ENCODE data around the gene ECPAS.

The ECPAS gene

DNA sequence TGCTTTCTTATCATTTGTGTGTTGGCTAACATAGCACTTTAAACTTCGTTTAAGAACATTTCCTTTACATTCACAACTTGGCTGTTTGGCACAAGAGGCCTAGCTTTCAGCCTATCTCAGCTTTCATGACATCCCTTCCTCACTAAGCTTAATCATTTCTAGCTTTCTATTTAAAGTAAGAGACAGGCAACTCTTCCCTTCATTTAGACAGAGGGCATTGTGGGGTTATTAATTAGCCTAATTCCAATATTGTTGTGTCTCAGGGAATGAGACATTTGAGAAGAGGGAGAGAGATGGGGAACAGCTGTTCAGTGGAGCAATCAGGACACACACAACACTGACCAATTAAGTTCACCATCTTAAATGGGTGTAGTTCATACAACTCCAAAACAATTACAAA lies 103.2 kb downstream of the ECPAS start:
- no peak for DNase-seq (ENCODE audit: low read depth in 1 of 2, low spot score in 1 of 2)
- H3K4me3 ChIP-seq (replicated peaks; ENCODE audit: insufficient read depth, low read length), result no peak overlapping the region
- H3K27me3 ChIP-seq (ENCODE audit: insufficient read depth, poor library complexity, severe bottlenecking), result no peaks in the 10 kb centered on the region
- no peak overlapping the region for H3K27ac ChIP-seq (replicated peaks)
- TF ChIP-seq SPI1 (IDR thresholded peaks at IDR 0.05; ENCODE audit: borderline replicate concordance, low read depth) (no peak), POLR2AphosphoS5 (IDR thresholded peaks at IDR 0.05; ENCODE audit: low read depth) (no peak), GABPA (IDR thresholded peaks at IDR 0.05; ENCODE audit: low read depth) (no peak)
- TF ChIP-seq, protein P1, sequence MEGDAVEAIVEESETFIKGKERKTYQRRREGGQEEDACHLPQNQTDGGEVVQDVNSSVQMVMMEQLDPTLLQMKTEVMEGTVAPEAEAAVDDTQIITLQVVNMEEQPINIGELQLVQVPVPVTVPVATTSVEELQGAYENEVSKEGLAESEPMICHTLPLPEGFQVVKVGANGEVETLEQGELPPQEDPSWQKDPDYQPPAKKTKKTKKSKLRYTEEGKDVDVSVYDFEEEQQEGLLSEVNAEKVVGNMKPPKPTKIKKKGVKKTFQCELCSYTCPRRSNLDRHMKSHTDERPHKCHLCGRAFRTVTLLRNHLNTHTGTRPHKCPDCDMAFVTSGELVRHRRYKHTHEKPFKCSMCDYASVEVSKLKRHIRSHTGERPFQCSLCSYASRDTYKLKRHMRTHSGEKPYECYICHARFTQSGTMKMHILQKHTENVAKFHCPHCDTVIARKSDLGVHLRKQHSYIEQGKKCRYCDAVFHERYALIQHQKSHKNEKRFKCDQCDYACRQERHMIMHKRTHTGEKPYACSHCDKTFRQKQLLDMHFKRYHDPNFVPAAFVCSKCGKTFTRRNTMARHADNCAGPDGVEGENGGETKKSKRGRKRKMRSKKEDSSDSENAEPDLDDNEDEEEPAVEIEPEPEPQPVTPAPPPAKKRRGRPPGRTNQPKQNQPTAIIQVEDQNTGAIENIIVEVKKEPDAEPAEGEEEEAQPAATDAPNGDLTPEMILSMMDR (IDR thresholded peaks at IDR 0.05; ENCODE audit: insufficient read depth, low read length), result no peak
- TF ChIP-seq, protein P2, sequence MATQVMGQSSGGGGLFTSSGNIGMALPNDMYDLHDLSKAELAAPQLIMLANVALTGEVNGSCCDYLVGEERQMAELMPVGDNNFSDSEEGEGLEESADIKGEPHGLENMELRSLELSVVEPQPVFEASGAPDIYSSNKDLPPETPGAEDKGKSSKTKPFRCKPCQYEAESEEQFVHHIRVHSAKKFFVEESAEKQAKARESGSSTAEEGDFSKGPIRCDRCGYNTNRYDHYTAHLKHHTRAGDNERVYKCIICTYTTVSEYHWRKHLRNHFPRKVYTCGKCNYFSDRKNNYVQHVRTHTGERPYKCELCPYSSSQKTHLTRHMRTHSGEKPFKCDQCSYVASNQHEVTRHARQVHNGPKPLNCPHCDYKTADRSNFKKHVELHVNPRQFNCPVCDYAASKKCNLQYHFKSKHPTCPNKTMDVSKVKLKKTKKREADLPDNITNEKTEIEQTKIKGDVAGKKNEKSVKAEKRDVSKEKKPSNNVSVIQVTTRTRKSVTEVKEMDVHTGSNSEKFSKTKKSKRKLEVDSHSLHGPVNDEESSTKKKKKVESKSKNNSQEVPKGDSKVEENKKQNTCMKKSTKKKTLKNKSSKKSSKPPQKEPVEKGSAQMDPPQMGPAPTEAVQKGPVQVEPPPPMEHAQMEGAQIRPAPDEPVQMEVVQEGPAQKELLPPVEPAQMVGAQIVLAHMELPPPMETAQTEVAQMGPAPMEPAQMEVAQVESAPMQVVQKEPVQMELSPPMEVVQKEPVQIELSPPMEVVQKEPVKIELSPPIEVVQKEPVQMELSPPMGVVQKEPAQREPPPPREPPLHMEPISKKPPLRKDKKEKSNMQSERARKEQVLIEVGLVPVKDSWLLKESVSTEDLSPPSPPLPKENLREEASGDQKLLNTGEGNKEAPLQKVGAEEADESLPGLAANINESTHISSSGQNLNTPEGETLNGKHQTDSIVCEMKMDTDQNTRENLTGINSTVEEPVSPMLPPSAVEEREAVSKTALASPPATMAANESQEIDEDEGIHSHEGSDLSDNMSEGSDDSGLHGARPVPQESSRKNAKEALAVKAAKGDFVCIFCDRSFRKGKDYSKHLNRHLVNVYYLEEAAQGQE (IDR thresholded peaks at IDR 0.05; ENCODE audit: insufficient replicate concordance, low read depth), result no peak

DNA sequence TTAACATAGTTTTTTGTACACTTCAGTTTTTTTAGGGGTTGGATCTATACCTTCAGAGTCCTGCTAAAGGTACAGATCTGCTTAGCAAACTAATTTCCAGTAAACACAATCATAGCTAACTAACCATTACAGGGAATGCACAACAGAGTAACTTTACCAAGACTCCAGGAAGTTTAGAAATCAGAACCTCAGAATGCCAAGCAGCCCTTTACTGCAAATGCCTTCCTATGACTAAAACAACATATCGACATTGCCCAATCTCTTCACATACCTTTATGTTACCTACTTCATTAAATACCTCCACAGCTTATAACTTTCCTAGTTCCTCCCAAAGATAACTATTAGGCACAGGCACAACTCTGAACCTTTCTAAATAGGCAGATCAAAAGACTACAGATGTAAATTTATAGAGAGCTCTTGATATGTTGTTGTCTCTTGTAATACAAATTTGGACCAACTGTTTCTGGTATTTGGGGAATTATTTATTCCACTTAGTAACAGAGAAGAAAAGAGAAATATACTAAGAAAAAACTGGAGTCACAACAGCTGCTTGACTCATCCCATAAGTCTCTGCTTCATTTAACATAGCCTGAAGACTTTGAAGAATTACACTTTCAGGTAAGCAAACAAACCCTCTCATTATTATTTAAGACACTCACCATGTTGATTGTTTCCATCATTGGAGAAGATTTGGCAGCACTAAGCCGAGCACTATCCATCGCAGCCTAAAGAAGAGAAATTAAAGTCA lies 108.2 kb downstream of the ECPAS start:
- Histone ChIP-seq H3K4me3 (replicated peaks; ENCODE audit: insufficient read depth, low read length) (no peak overlapping the region), H3K27ac (replicated peaks) (no peak overlapping the region), H3K27me3 (ENCODE audit: insufficient read depth, poor library complexity, severe bottlenecking) (no peaks in the 10 kb centered on the region)
- no peak for DNase-seq (ENCODE audit: low read depth in 1 of 2, low spot score in 1 of 2)
- TF ChIP-seq POLR2AphosphoS5 (IDR thresholded peaks at IDR 0.05; ENCODE audit: low read depth) (no peak), SPI1 (IDR thresholded peaks at IDR 0.05; ENCODE audit: borderline replicate concordance, low read depth) (no peak), GABPA (IDR thresholded peaks at IDR 0.05; ENCODE audit: low read depth) (no peak)
- TF ChIP-seq, protein P2 (IDR thresholded peaks at IDR 0.05; ENCODE audit: insufficient replicate concordance, low read depth), result no peak
- TF ChIP-seq, protein P1 (IDR thresholded peaks at IDR 0.05; ENCODE audit: insufficient read depth, low read length), result no peak

DNA sequence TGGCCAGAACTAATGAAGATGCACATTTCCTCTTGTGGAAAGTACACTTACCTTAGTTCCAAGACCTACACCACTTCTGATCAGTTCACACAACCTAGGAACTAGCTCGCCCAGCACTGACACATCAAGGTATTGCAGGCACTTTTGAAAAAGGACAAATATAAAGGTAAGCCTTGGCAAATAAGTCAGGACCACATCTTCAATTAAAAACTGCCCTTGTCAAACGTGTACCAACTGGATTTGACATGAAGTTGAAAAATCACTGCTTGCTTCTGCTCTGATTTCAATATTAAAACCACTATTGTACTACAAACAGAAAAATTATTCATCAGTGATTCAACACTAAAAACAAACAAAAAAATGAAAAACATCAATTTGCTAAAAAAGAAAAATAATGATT lies 109.1 kb downstream of the ECPAS start:
- no peaks in the 10 kb centered on the region for H3K27me3 ChIP-seq (ENCODE audit: insufficient read depth, poor library complexity, severe bottlenecking)
- TF ChIP-seq POLR2AphosphoS5 (IDR thresholded peaks at IDR 0.05; ENCODE audit: low read depth) (no peak), GABPA (IDR thresholded peaks at IDR 0.05; ENCODE audit: low read depth) (no peak), SPI1 (IDR thresholded peaks at IDR 0.05; ENCODE audit: borderline replicate concordance, low read depth) (no peak)
- TF ChIP-seq, protein P2 (IDR thresholded peaks at IDR 0.05; ENCODE audit: insufficient replicate concordance, low read depth), result no peak
- TF ChIP-seq, protein P1 (IDR thresholded peaks at IDR 0.05; ENCODE audit: insufficient read depth, low read length), result no peak
- DNase-seq (ENCODE audit: low read depth in 1 of 2, low spot score in 1 of 2), result no peak
- H3K27ac ChIP-seq (replicated peaks), result no peak overlapping the region
- no peak overlapping the region for H3K4me3 ChIP-seq (replicated peaks; ENCODE audit: insufficient read depth, low read length)

Data from HL-60 (cell line).